K562 (cell line): ENCODE measurements around the gene AHI1. TPM values are rescaled to one million over a fixed set of nuclear protein-coding genes. Genes with fewer than 3 reads are reported as not detected.

ENCODE experiments used
- AFF1 ChIP-seq, 2 experiments: fragments of 450-650 bp; IDR thresholded peaks; 2 replicates each; pipeline ENCODE4 v1.6.1; 2018; ENCODE audit warnings: mild to moderate bottlenecking in 2 of 2, low read depth in 1 of 2; ENCODE audit not compliant: partially characterized antibody in 2 of 2
- CHD4 ChIP-seq: fragments of 200-600 bp; sonication (generic); IDR thresholded peaks from 3 replicates; pipeline ENCODE4 v1.6.1; 2012; ENCODE audit warnings: low read depth, mild to moderate bottlenecking, mixed read lengths, low read length, inconsistent platforms; ENCODE audit not compliant: insufficient read depth, insufficient replicate concordance, poor library complexity, severe bottlenecking
- GABPA ChIP-seq: fragments of 200-800 bp; sonication (Bioruptor generic); conservative IDR thresholded peaks from 2 replicates; pipeline ENCODE4 v1.6.1; 2016; ENCODE audit warnings: low read depth, missing genetic modification characterization, missing compliant biosample characterization
- HCFC1 ChIP-seq: IDR thresholded peaks from 2 replicates; pipeline ENCODE4 v1.6.1; 2012; ENCODE audit warnings: low read depth, low read length, improper control_type of control experiment
- KAT7 ChIP-seq: sonication (generic); formaldehyde crosslinking; IDR thresholded peaks from 2 replicates; pipeline ENCODE4 v1.8.0; 2022; ENCODE audit warnings: missing genetic modification reagents, mild to moderate bottlenecking, borderline replicate concordance
- LEF1 ChIP-seq: fragments of 450-650 bp; IDR thresholded peaks from 2 replicates; pipeline ENCODE4 v1.6.1; 2016; ENCODE audit warnings: mild to moderate bottlenecking
- MCM3 ChIP-seq: fragments of 450-650 bp; IDR thresholded peaks from 2 replicates; pipeline ENCODE4 v1.6.1; 2016
- MYBL2 ChIP-seq, 2 experiments: fragments of 450-650 bp in 1 of 2; sonication (generic) in 1 of 2; formaldehyde crosslinking in 1 of 2; IDR thresholded peaks; 2 replicates each; pipeline versions ENCODE4 v1.6.1 to v1.8.1; 2017 to 2022; ENCODE audit warnings: borderline replicate concordance in 1 of 2, inconsistent platforms in 1 of 2, low read depth in 1 of 2, mild to moderate bottlenecking in 1 of 2, missing genetic modification reagents in 1 of 2, moderate library complexity in 1 of 2
- PCBP1 ChIP-seq: fragments of 200-400 bp; formaldehyde crosslinking; IDR thresholded peaks from 2 replicates; pipeline ENCODE4 v1.6.1; 2018; ENCODE audit warnings: mild to moderate bottlenecking, low read depth, low read length; ENCODE audit not compliant: poor library complexity, severe bottlenecking
- POLR2AphosphoS2 ChIP-seq: IDR thresholded peaks from 2 replicates; pipeline ENCODE4 v1.6.1; 2012; ENCODE audit warnings: low read length, improper control_type of control experiment
- RAD51 ChIP-seq: fragments of 450-650 bp; IDR thresholded peaks from 2 replicates; pipeline ENCODE4 v1.7.1; 2016; ENCODE audit warnings: low read depth, mild to moderate bottlenecking, borderline replicate concordance
- RBFOX2 ChIP-seq: fragments of 200-400 bp; formaldehyde crosslinking; IDR thresholded peaks from 2 replicates; pipeline ENCODE4 v1.6.1; 2017; ENCODE audit warnings: low read depth, mild to moderate bottlenecking, low read length, moderate library complexity
- SIN3B ChIP-seq: fragments of 450-650 bp; IDR thresholded peaks from 2 replicates; pipeline ENCODE4 v1.6.1; 2017; ENCODE audit warnings: low read depth, mild to moderate bottlenecking, moderate library complexity
- TAF7 ChIP-seq: fragments of 450-650 bp; IDR thresholded peaks from 2 replicates; pipeline ENCODE4 v1.6.1; 2016; ENCODE audit warnings: missing genetic modification characterization, missing compliant biosample characterization
- THRAP3 ChIP-seq: fragments of 450-650 bp; IDR thresholded peaks from 2 replicates; pipeline ENCODE4 v1.6.1; 2016; ENCODE audit warnings: mild to moderate bottlenecking, inconsistent platforms, borderline replicate concordance
- UBTF ChIP-seq, 2 experiments: IDR thresholded peaks; 2 replicates each; pipeline ENCODE4 v1.6.1; 2012; ENCODE audit warnings: improper control_type of control experiment in 2 of 2, low read depth in 2 of 2, low read length in 2 of 2, borderline replicate concordance in 1 of 2
- ZBTB49 ChIP-seq: sonication (generic); formaldehyde crosslinking; IDR thresholded peaks from 2 replicates; pipeline ENCODE4 v1.8.0; 2022; ENCODE audit warnings: missing genetic modification reagents, mild to moderate bottlenecking, borderline replicate concordance
- ZNF655 ChIP-seq: fragments of 250-450 bp; sonication (Bioruptor Pico); IDR thresholded peaks from 2 replicates; pipeline ENCODE4 v1.5.0; 2021
- polyA plus RNA-seq, 8 experiments: library from polyadenylated mRNA; depleted of rRNA in 4 of 8; stranded (reverse) in 5 of 8; unstranded in 3 of 8; fragments of >200 nt; fragmentation: Nextera tagmentation in 2 of 8; fragmentation: Illumina TruSeq in 1 of 8; extraction: Ambion mirVana in 2 of 8; extraction: Trizol in 1 of 8; gene quantifications; 2 replicates each; pipeline versions ENCODE4 v1.2.1 to v1.2.3, GENCODE V29; 2011 to 2014; ENCODE audit warnings: inconsistent platforms in 1 of 8, missing spikeins in 1 of 8
- total RNA-seq, 7 experiments: library from RNA; depleted of rRNA in 6 of 7; stranded (reverse); fragments of >200 nt in 6 of 7; fragmentation: Illumina TruSeq in 2 of 7; extraction: Trizol in 2 of 7; gene quantifications; 2 replicates each; pipeline versions ENCODE4 v1.2.1 to v1.2.3, GENCODE V29; 2011 to 2021; ENCODE audit warnings: low replicate concordance in 1 of 7

AHI1 gene
- total and polyA plus RNA-seq, 9 of the 15 experiments (the other 6 are each of a cell fraction or from before 2014, with no cell fraction given) = 24.7 to 54.9 (median 32.2) TPM

GRCh38 chr6:135324531-135324930 lies 173.0 kb downstream of the AHI1 start (continued):
- TF ChIP-seq UBTF (IDR thresholded peaks at IDR 0.05; ENCODE audit: borderline replicate concordance in 1 of 2, low read depth in 2 of 2, low read length in 2 of 2) = no peak
- TF ChIP-seq LEF1 = no peak
- no peak for TF ChIP-seq THRAP3
- no peak for TF ChIP-seq MYBL2 (IDR thresholded peaks at IDR 0.05; ENCODE audit: low read depth)
- TF ChIP-seq MYBL2 (CRISPR knock-in tag; IDR thresholded peaks at IDR 0.05; ENCODE audit: borderline replicate concordance) = no peak
- no peak for TF ChIP-seq KAT7 (CRISPR knock-in tag)
- no peak for TF ChIP-seq PCBP1
- TF ChIP-seq CHD4 = no peak
- TF ChIP-seq TAF7 = no peak
- TF ChIP-seq GABPA (tag) = no peak
- no peak for TF ChIP-seq RAD51
- no peak for TF ChIP-seq POLR2AphosphoS2
- no peak for TF ChIP-seq HCFC1
- no peak for TF ChIP-seq ZBTB49
- no peak for TF ChIP-seq RBFOX2
- no peak for TF ChIP-seq SIN3B
- no peak for TF ChIP-seq ZNF655 (CRISPR knock-in tag)
- no peak for TF ChIP-seq AFF1 (IDR thresholded peaks at IDR 0.05; ENCODE audit: low read depth in 1 of 2, partially characterized antibody in 2 of 2)
- TF ChIP-seq MCM3 = no peak
